HFFc6 (cell line): Measurements from ENCODE around the gene MRPS9. TPM values are rescaled to one million over a fixed set of nuclear protein-coding genes. Genes with fewer than 3 reads are reported as not detected.

ENCODE experiments used
- DNase-seq: peaks from one replicate; pipeline ENCODE4 v3.0.0-alpha.2; 2018
- H3K27ac Mint-ChIP-seq: 2 replicates; pipeline ENCODE4 v1.8.0; 2020; ENCODE audit warnings: mild to moderate bottlenecking, mixed read lengths
- H3K27me3 Mint-ChIP-seq: 2 replicates; pipeline ENCODE4 v1.8.0; 2021; ENCODE audit warnings: mild to moderate bottlenecking, moderate library complexity, mixed read lengths; ENCODE audit not compliant: insufficient read depth
- H3K36me3 Mint-ChIP-seq: 2 replicates; pipeline ENCODE4 v1.8.0; 2021; ENCODE audit warnings: low read depth, mixed read lengths
- H3K4me1 Mint-ChIP-seq: 2 replicates; pipeline ENCODE4 v1.8.0; 2020; ENCODE audit warnings: low read depth, mixed read lengths
- H3K4me3 Mint-ChIP-seq: 2 replicates; pipeline ENCODE4 v1.8.0; 2020; ENCODE audit warnings: mild to moderate bottlenecking, moderate library complexity, mixed read lengths
- H3K9me3 Mint-ChIP-seq: 2 replicates; pipeline ENCODE4 v1.8.0; 2020; ENCODE audit warnings: mild to moderate bottlenecking, mixed read lengths
- CTCF ChIP-seq: fragments of 200-600 bp; sonication (generic); IDR thresholded peaks from 2 replicates; pipeline ENCODE4 v1.5.0; 2021; ENCODE audit warnings: antibody characterized with exemption, mild to moderate bottlenecking
- total RNA-seq, 6 experiments: library from RNA; stranded (reverse); fragmentation: NEBNext Ultra II Directional; extraction: Animal tissue kit (Norgen Biotek cat#: 25700); gene quantifications; 2 replicates in 1 of 6; 3 replicates in 5 of 6; pipeline ENCODE4 v1.2.3, GENCODE V29; 2021

Gene MRPS9
- total RNA-seq, 6 experiments from 2014 or later, result 20.4 to 33.0 (median 28.0) TPM

- H3K36me3 Mint-ChIP-seq, result no peaks in the 10 kb centered on the region; the same call in 1 of the 2 replicates
- DNase-seq, result no peak
- H3K27me3 Mint-ChIP-seq, result no peaks in the 10 kb centered on the region; the same call in 1 of the 2 replicates
- no peak for TF ChIP-seq CTCF
- H3K9me3 Mint-ChIP-seq, result no peaks in the 10 kb centered on the region
- H3K27ac Mint-ChIP-seq, result peak overlapping the region; percentile 94
- H3K4me3 Mint-ChIP-seq, result peak overlapping the region; percentile 99
- H3K4me1 Mint-ChIP-seq, result peaks cover 32% of the 10 kb centered on the region
Measured at GRCh38 chr2:105038383-105039061, 653 bp downstream of the MRPS9 start.

GRCh38 chr2:105039559-105039958, 1.7 kb downstream of the MRPS9 start:
- Mint-ChIP-seq H3K4me3 (peak overlapping the region; percentile 18), H3K27me3 (no peaks in the 10 kb centered on the region; the same call in 1 of the 2 replicates)
- no peak for TF ChIP-seq CTCF

GRCh38 chr2:105042189-105042588, 4.3 kb downstream of the MRPS9 start:
- Mint-ChIP-seq H3K27me3 (no peaks in the 10 kb centered on the region; the same call in 1 of the 2 replicates), H3K27ac (no peak overlapping the region), H3K4me1 (peaks cover 28% of the 10 kb centered on the region), H3K36me3 (peaks cover 9% of the 10 kb centered on the region), H3K4me3 (no peak overlapping the region), H3K9me3 (no peaks in the 10 kb centered on the region)
- no peak for DNase-seq
- TF ChIP-seq CTCF, result no peak

More at GRCh38 chr2:105039559-105039958, 1.7 kb downstream of the MRPS9 start:
- Mint-ChIP-seq H3K27ac (no peak overlapping the region), H3K4me1 (peaks cover 32% of the 10 kb centered on the region), H3K36me3 (no peaks in the 10 kb centered on the region; the same call in 1 of the 2 replicates), H3K9me3 (no peaks in the 10 kb centered on the region)
- no peak for DNase-seq

GRCh38 chr2:105052773-105053172, 14.9 kb downstream of the MRPS9 start:
- Mint-ChIP-seq H3K36me3 (peaks cover 38% of the 10 kb centered on the region), H3K27me3 (no peaks in the 10 kb centered on the region), H3K27ac (no peak overlapping the region), H3K9me3 (peaks cover 9% of the 10 kb centered on the region), H3K4me3 (no peak overlapping the region), H3K4me1 (peaks cover 11% of the 10 kb centered on the region)
- no peak for DNase-seq
- TF ChIP-seq CTCF, result no peak

- Mint-ChIP-seq H3K4me1 (peaks cover 8% of the 10 kb centered on the region), H3K27ac (no peak overlapping the region), H3K36me3 (peaks cover 21% of the 10 kb centered on the region), H3K27me3 (no peaks in the 10 kb centered on the region), H3K9me3 (peaks cover 4% of the 10 kb centered on the region), H3K4me3 (no peak overlapping the region)
- no peak for TF ChIP-seq CTCF
- no peak for DNase-seq
Measured at GRCh38 chr2:105055613-105056012, 17.7 kb downstream of the MRPS9 start.
